Common myeloid progenitor, CD34-positive (primary cell): Measurements from ENCODE around the gene MICAL3.

Experiments used
- CTCF ChIA-PET: fragments of 350-600 bp; sonication (Branson Sonifier 250); formaldehyde crosslinking; loops from one replicate; lab custom pipeline; 2021; ENCODE audit warnings: antibody characterized with exemption; lab: Charles Lee
- POLR2A ChIA-PET: fragments of 350-600 bp; sonication (Branson Sonifier 250); formaldehyde crosslinking; loops from one replicate; lab custom pipeline; 2021; ENCODE audit warnings: antibody characterized with exemption; lab: Charles Lee
- DNase-seq, 3 donors: peaks; one replicate each; pipeline versions ENCODE4 v3.0.0 to v3.0.0-alpha.2; 2013
- H3K27ac ChIP-seq, 2 experiments: 1 replicate in 1 of 2; 2 replicates in 1 of 2; pipeline ENCODE4 v1.7.0; 2013; ENCODE audit warnings: inconsistent platforms in 2 of 2, low read length in 2 of 2, mild to moderate bottlenecking in 2 of 2, low read depth in 1 of 2, moderate library complexity in 1 of 2; ENCODE audit not compliant: severe bottlenecking in 2 of 2, insufficient read depth in 1 of 2, poor library complexity in 1 of 2
- H3K27me3 ChIP-seq, 5 experiments: replicated peaks in 2 of 5; 1 replicate in 3 of 5; 2 replicates in 2 of 5; pipeline versions ENCODE4 v1.6.1 to v1.7.0; 2013; ENCODE audit warnings: low read length in 4 of 5, mild to moderate bottlenecking in 2 of 5, moderate library complexity in 2 of 5, inconsistent platforms in 1 of 5; ENCODE audit not compliant: insufficient read depth in 5 of 5, control insufficient read depth in 4 of 5
- H3K36me3 ChIP-seq, 4 experiments: 1 replicate in 2 of 4; 2 replicates in 2 of 4; pipeline versions ENCODE4 v1.6.1 to v1.7.0; 2013; ENCODE audit warnings: low read length in 3 of 4, control low read depth in 1 of 4, mild to moderate bottlenecking in 1 of 4; ENCODE audit not compliant: control insufficient read depth in 4 of 4, insufficient read depth in 4 of 4
- H3K4me1 ChIP-seq, 4 experiments: 1 replicate in 3 of 4; 2 replicates in 1 of 4; pipeline versions ENCODE4 v1.6.1 to v1.7.1; 2013; ENCODE audit warnings: low read length in 3 of 4, mild to moderate bottlenecking in 3 of 4, control low read depth in 1 of 4, inconsistent platforms in 1 of 4, moderate library complexity in 1 of 4; ENCODE audit not compliant: control insufficient read depth in 4 of 4, insufficient read depth in 4 of 4; ENCODE audit errors: control extremely low read depth in 1 of 4
- H3K4me3 ChIP-seq, 7 experiments: 1 replicate in 4 of 7; 2 replicates in 3 of 7; pipeline versions ENCODE4 v1.5.1 to v1.7.0; 2013; ENCODE audit warnings: mild to moderate bottlenecking in 7 of 7, low read length in 6 of 7, moderate library complexity in 6 of 7, inconsistent platforms in 2 of 7, low read depth in 2 of 7, control low read depth in 1 of 7; ENCODE audit not compliant: insufficient read depth in 4 of 7, control insufficient read depth in 1 of 7; ENCODE audit errors: extremely low read depth in 1 of 7
- H3K9me3 ChIP-seq, 5 experiments: 1 replicate in 4 of 5; 2 replicates in 1 of 5; pipeline versions ENCODE4 v1.6.1 to v1.7.1; 2013; ENCODE audit warnings: low read length in 4 of 5, mild to moderate bottlenecking in 2 of 5, inconsistent platforms in 1 of 5, low read depth in 1 of 5, moderate library complexity in 1 of 5; ENCODE audit not compliant: control insufficient read depth in 4 of 5, insufficient read depth in 2 of 5; ENCODE audit errors: control extremely low read depth in 1 of 5
- WGBS: methylation state at CpG from one replicate; pipeline ENCODE4 v1.1.5; 2013; ENCODE audit not compliant: insufficient coverage; 5-methylcytosine and 5-hydroxymethylcytosine counted together

The MICAL3 gene

GRCh38 chr22:17792854-17793434, 231.4 kb downstream of the MICAL3 start:
- ChIA-PET POLR2A (no interaction called here), CTCF (interaction anchor here (1.4 kb wide), 1 partner anchor 27 kb away, joined by 4 read pairs; no protein-coding TSS in a partner anchor)
- peaks cover 3 to 5% (median 4%) of the 10 kb centered on the region in 4 experiments for H3K4me1 ChIP-seq

GRCh38 chr22:17792299-17792698, 232.1 kb downstream of the MICAL3 start:
- ChIA-PET POLR2A (no interaction called here), CTCF (interaction anchor here (0.9 to 1.4 kb wide), 2 partner anchors 27 to 97 kb away, joined by 3 to 4 read pairs; no protein-coding TSS in a partner anchor)
- H3K4me1 ChIP-seq: no peaks in the 10 kb centered on the region
- no peaks in the 10 kb centered on the region for H3K9me3 ChIP-seq
- no peaks in the 10 kb centered on the region for H3K27me3 ChIP-seq
- no peak overlapping the region for H3K27ac ChIP-seq
- H3K4me3 ChIP-seq: no peak overlapping the region
- peaks cover 2 to 31% (median 20%) of the 10 kb centered on the region in 4 experiments for H3K36me3 ChIP-seq
- DNase-seq: no peak
- 92% methylated on average over 5 of the region's 5 CpGs for WGBS

More at GRCh38 chr22:17792854-17793434, 231.4 kb downstream of the MICAL3 start:
- H3K9me3 ChIP-seq: no peaks in the 10 kb centered on the region
- no peaks in the 10 kb centered on the region for H3K27me3 ChIP-seq
- no peak overlapping the region for H3K27ac ChIP-seq
- peaks cover 2 to 31% (median 19%) of the 10 kb centered on the region in 4 experiments for H3K36me3 ChIP-seq
- H3K4me3 ChIP-seq: no peak overlapping the region
- WGBS: 98% methylated on average over 25 of the region's 29 CpGs
- DNase-seq: no peak

DNA sequence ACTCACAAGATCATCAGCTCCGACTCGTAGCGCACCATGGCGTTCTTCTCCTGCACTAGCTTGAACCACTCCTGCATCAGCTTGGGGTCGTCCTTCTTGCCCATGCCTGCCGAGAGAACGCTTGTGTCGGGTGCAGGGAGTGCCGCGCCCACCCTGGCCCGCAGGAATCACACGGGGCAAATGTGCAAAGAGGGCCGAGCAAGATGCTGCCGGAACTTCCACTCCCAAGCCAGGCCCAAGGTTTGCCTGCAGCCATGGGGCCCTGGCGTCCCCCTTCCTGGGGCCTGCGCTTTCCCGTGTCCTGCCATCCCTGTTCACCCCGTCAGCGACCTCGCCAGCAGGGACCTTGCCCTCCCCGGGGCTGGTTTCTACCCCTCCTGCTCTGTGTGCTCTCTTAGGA, 233.2 kb downstream of the MICAL3 start:
- no peaks in the 10 kb centered on the region for H3K9me3 ChIP-seq
- no peak for DNase-seq
- WGBS: 99% methylated on average over 17 of the region's 21 CpGs
- H3K27me3 ChIP-seq: no peaks in the 10 kb centered on the region
- no peak overlapping the region for H3K4me3 ChIP-seq
- no peak overlapping the region for H3K27ac ChIP-seq
- CTCF ChIA-PET: interaction anchor here (1.1 kb wide), 1 partner anchor 233 kb away, joined by 3 read pairs; no protein-coding TSS in a partner anchor
- peaks cover 0 to 9% (median 7%) of the 10 kb centered on the region in 4 experiments for H3K4me1 ChIP-seq
- POLR2A ChIA-PET: no interaction called here
- peaks cover 2 to 31% (median 17%) of the 10 kb centered on the region in 4 experiments for H3K36me3 ChIP-seq

DNA sequence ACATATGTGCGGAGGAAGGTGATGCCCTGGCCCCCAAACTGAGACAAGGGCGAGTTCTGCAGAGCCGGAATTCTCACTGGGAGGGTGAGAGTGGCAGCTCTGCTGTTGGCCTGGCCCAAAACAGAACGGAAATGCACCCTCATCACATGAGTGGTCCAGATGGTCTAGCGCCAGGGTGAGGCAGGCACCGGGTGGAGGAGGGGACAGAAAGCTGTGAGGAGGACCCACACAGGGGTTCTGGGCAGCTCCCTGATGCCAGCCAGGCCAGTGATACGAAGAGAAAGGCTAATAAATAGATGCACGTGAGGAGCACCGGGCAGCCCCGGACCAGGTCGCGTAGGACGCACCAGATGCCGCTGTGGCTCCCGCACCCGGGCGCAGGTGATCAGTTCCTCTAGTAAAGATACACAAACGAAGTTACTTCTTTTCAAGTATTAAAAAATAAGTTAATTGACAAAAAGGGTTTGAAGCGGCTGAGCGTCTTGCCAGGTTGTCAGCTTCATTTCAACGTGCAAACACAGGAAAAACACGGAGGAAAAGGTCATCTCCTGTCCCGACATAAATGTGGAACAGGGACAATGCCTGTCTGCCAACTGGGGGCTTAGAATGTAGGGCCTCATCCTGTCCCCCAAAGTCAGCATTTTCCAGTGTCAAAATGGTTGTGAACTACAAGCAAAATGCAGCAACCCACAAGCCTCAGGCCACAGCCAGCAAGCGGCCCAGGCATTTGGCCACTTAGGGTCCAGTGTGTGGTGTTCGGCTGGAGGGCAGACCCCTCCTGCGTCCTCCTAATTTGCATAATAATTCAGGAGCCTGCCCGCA, 234.8 kb downstream of the MICAL3 start:
- 98% methylated on average over 24 of the region's 27 CpGs for WGBS
- DNase-seq: no peak
- Histone ChIP-seq H3K4me1 (peaks cover 0 to 16% (median 11%) of the 10 kb centered on the region in 4 experiments), H3K36me3 (peaks cover 2 to 28% (median 17%) of the 10 kb centered on the region in 4 experiments), H3K27ac (no peak overlapping the region), H3K27me3 (no peaks in the 10 kb centered on the region), H3K4me3 (no peak overlapping the region), H3K9me3 (no peaks in the 10 kb centered on the region)
- ChIA-PET CTCF (interaction anchor here (1.0 to 7.3 kb wide), 3 partner anchors 10 to 47 kb away, joined by 3 to 139 read pairs (median 8); no protein-coding TSS in a partner anchor), POLR2A (no interaction called here)

DNA sequence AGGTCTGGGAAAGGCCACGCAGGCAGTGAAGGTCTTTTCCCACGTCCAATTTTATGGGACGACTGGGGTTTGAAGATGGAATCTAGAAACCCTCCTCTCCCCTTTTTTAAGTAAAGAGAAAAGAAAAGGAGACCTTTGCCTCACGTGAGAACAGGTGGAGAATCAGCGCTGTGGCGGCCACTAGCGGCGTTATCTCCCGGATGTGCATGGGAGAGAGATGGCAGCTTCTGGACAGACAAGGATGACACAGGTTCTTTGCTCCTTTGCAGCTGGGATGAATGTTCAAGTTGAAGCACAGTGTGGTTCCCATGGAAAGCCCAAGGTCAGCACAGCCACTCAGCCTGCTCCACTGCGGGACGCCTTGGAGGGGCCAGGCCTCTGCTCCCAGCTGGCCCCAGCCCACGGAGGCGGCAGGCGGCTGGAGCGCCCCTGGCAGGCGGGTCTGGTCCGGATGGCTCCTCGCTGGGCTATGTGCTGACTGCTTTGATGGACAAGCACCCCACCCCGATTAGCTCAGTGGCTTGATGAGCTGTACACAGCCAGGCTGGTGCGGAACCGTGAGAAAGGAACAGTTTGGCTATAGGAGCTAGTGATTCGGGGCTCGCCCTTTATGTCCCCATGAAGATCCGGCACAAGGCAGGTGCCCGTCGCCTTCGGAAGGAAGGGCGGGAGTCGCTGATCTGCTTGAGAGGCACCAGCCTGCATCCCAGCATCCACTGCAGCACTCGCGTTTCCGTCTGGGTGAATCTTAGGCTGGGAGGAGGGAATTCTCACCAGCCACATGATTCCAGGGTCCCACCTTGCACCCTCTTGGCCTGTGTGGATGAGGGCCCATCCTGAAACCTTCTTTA, 235.6 kb downstream of the MICAL3 start:
- no peaks in the 10 kb centered on the region for H3K27me3 ChIP-seq
- H3K4me3 ChIP-seq: no peak overlapping the region
- 96% methylated on average over 28 of the region's 32 CpGs for WGBS
- no peak for DNase-seq
- POLR2A ChIA-PET: no interaction called here
- peaks cover 2 to 28% (median 17%) of the 10 kb centered on the region in 4 experiments for H3K36me3 ChIP-seq
- H3K9me3 ChIP-seq: no peaks in the 10 kb centered on the region
- CTCF ChIA-PET: interaction anchor here (0.7 to 7.3 kb wide), 10 partner anchors 9 to 53 kb away, joined by 3 to 139 read pairs (median 4); no protein-coding TSS in a partner anchor
- peaks cover 0 to 16% (median 11%) of the 10 kb centered on the region in 4 experiments for H3K4me1 ChIP-seq
- no peak overlapping the region for H3K27ac ChIP-seq

DNA sequence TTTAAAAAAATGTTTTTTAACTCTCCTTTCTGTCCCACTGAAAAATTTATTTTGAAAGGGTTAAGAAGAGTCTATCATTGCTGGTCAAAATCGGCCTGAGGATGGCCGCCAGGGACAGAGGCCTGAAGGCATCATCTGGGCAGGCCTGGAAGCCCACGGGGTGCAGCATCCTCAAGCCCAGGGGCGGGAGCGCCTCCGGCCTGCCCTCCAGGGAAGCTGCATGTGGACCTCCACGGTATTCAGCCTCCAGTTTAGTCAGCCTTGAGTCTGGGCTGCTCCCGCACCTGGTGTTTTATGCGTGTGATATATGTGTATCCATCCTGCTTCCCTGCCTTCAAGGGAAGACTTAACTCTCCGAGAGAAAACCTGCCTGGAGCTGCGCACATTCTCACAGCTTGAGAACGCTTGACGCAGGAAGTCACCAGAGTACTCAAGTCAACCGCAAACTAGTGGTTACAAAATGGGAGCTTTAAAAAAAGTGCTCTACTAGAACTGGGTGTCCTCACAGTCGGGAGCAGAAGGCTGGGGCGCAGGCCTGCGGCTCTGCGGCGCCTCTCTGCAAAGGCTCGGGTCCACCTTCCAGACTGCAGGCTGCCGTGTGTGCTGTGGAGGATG, 236.5 kb downstream of the MICAL3 start:
- Histone ChIP-seq H3K27me3 (no peaks in the 10 kb centered on the region), H3K9me3 (no peaks in the 10 kb centered on the region), H3K36me3 (peaks cover 2 to 28% (median 17%) of the 10 kb centered on the region in 4 experiments), H3K27ac (no peak overlapping the region), H3K4me1 (peaks cover 0 to 16% (median 11%) of the 10 kb centered on the region in 4 experiments), H3K4me3 (no peak overlapping the region)
- ChIA-PET POLR2A (no interaction called here), CTCF (interaction anchor here (0.7 to 7.3 kb wide), 13 partner anchors 8 to 104 kb away, joined by 3 to 139 read pairs (median 4); no protein-coding TSS in a partner anchor)
- over 99% methylated on average over 19 of the region's 21 CpGs for WGBS
- no peak for DNase-seq
